ENCODE data around the gene SORCS2. TPM values are rescaled to one million over a fixed set of nuclear protein-coding genes. Genes with fewer than 3 reads are reported as not detected.

SORCS2 gene
- polyA plus RNA-seq, 1 donor (not counting 4 experiments of a cell fraction or from before 2014, with no cell fraction given): 0.09 TPM

GRCh38 chr4:7330811-7331681 is 138.7 kb downstream of the SORCS2 start:
- no peaks in the 10 kb centered on the region for H3K9me3 ChIP-seq (ENCODE audit: control insufficient read depth, low read depth, low read length)
- H2AFZ ChIP-seq (ENCODE audit: control insufficient read depth, low read length): no peak overlapping the region
- H3K36me3 ChIP-seq (ENCODE audit: control insufficient read depth in 2 of 2, extremely low read depth in 1 of 2, insufficient read depth in 2 of 2, low read length in 2 of 2): no peaks in the 10 kb centered on the region
- H3K27ac ChIP-seq (ENCODE audit: control insufficient read depth, insufficient read depth, low read length): no peak overlapping the region
- peaks cover 3% of the 10 kb centered on the region for H4K20me1 ChIP-seq (ENCODE audit: control insufficient read depth, extremely low read depth, insufficient read depth, low read length)
- peaks cover 11% of the 10 kb centered on the region for H3K4me1 ChIP-seq (ENCODE audit: control insufficient read depth, extremely low read depth, insufficient read depth, low read length)
- H3K79me2 ChIP-seq (ENCODE audit: control insufficient read depth, insufficient read depth, low read length): no peaks in the 10 kb centered on the region
- H3K9ac ChIP-seq (ENCODE audit: control insufficient read depth, extremely low read depth, insufficient read depth, low read length): no peak overlapping the region
- H3K4me3 ChIP-seq (ENCODE audit: control insufficient read depth in 2 of 3, extremely low read depth in 1 of 3, insufficient read depth in 2 of 3, low read depth in 1 of 3, low read length in 3 of 3): no peak overlapping the region
- H3K27me3 ChIP-seq (ENCODE audit: control insufficient read depth, extremely low read depth, insufficient read depth, low read length): peaks cover 20% of the 10 kb centered on the region
- H3K4me2 ChIP-seq (ENCODE audit: control insufficient read depth, extremely low read depth, insufficient read depth, low read depth, low read length): no peak overlapping the region
- DNase-seq (ENCODE audit: low read depth, low spot score): no peak
- TF ChIP-seq CTCF (optimal IDR thresholded peaks at IDR 0.05 in 1 of 3, IDR thresholded peaks at IDR 0.05 in 1 of 3, conservative IDR thresholded peaks at IDR 0.05 in 1 of 3; ENCODE audit: extremely low read depth in 1 of 3, insufficient read depth in 2 of 3, low read length in 3 of 3) (no peak), EZH2 (IDR thresholded peaks at IDR 0.05; ENCODE audit: low read length) (no peak)
- H3K9me1 ChIP-seq (ENCODE audit: control insufficient read depth, extremely low read depth, insufficient read depth, low read length): no peaks in the 10 kb centered on the region
- dilution Hi-C loops (cut with MboI; ENCODE audit: extremely low pct_ligation_motif_present, low sequenced_read_pairs): no loop called here
- no peak for FAIRE-seq

- no peak for DNase-seq (ENCODE audit: low read depth, low spot score)
- Histone ChIP-seq H3K4me1 (ENCODE audit: control insufficient read depth, extremely low read depth, insufficient read depth, low read length) (peaks cover 11% of the 10 kb centered on the region), H3K36me3 (ENCODE audit: control insufficient read depth in 2 of 2, extremely low read depth in 1 of 2, insufficient read depth in 2 of 2, low read length in 2 of 2) (no peaks in the 10 kb centered on the region), H2AFZ (ENCODE audit: control insufficient read depth, low read length) (no peak overlapping the region), H3K27ac (ENCODE audit: control insufficient read depth, insufficient read depth, low read length) (no peak overlapping the region), H3K79me2 (ENCODE audit: control insufficient read depth, insufficient read depth, low read length) (no peaks in the 10 kb centered on the region), H3K4me2 (ENCODE audit: control insufficient read depth, extremely low read depth, insufficient read depth, low read depth, low read length) (no peak overlapping the region), H3K9ac (ENCODE audit: control insufficient read depth, extremely low read depth, insufficient read depth, low read length) (no peak overlapping the region), H3K9me3 (ENCODE audit: control insufficient read depth, low read depth, low read length) (no peaks in the 10 kb centered on the region), H3K9me1 (ENCODE audit: control insufficient read depth, extremely low read depth, insufficient read depth, low read length) (no peaks in the 10 kb centered on the region), H3K27me3 (ENCODE audit: control insufficient read depth, extremely low read depth, insufficient read depth, low read length) (peaks cover 15% of the 10 kb centered on the region), H4K20me1 (ENCODE audit: control insufficient read depth, extremely low read depth, insufficient read depth, low read length) (peaks cover 3% of the 10 kb centered on the region), H3K4me3 (ENCODE audit: control insufficient read depth in 2 of 3, extremely low read depth in 1 of 3, insufficient read depth in 2 of 3, low read depth in 1 of 3, low read length in 3 of 3) (no peak overlapping the region)
- dilution Hi-C loops (cut with MboI; ENCODE audit: extremely low pct_ligation_motif_present, low sequenced_read_pairs): no loop called here
- no peak for FAIRE-seq
- no peak for TF ChIP-seq EZH2 (IDR thresholded peaks at IDR 0.05; ENCODE audit: low read length)
- no peak for TF ChIP-seq CTCF (optimal IDR thresholded peaks at IDR 0.05 in 1 of 3, IDR thresholded peaks at IDR 0.05 in 1 of 3, conservative IDR thresholded peaks at IDR 0.05 in 1 of 3; ENCODE audit: extremely low read depth in 1 of 3, insufficient read depth in 2 of 3, low read length in 3 of 3)
These were observed 139.3 kb downstream of the SORCS2 start for GRCh38 chr4:7331682-7332000.

Measured in keratinocyte (primary cell).